HepG2 (cell line): Measurements from ENCODE around the gene MSI2. TPM values are rescaled to one million over a fixed set of nuclear protein-coding genes. Genes with fewer than 3 reads are reported as not detected.

Experiments
- ARNT ChIP-seq: fragments of 450-650 bp; IDR thresholded peaks from 2 replicates; pipeline ENCODE4 v1.6.1; 2017
- CHD2 ChIP-seq: IDR thresholded peaks from 2 replicates; pipeline ENCODE4 v1.6.1; 2011; ENCODE audit warnings: low read depth, low read length, improper control_type of control experiment
- CREB1 ChIP-seq, 2 experiments: fragments of 450-650 bp in 1 of 2; IDR thresholded peaks; 2 replicates each; pipeline ENCODE4 v1.6.1; 2016 to 2017; ENCODE audit warnings: control low read depth in 1 of 2, mild to moderate bottlenecking in 1 of 2, missing compliant biosample characterization in 1 of 2, missing genetic modification characterization in 1 of 2
- FOXP4 ChIP-seq: sonication (generic); formaldehyde crosslinking; IDR thresholded peaks from 2 replicates; pipeline ENCODE4 v1.4.0; 2020; ENCODE audit warnings: missing genetic modification reagents
- KDM5A ChIP-seq: fragments of 200-600 bp; sonication (generic); IDR thresholded peaks from 2 replicates; pipeline ENCODE4 v1.7.0; 2018; ENCODE audit warnings: antibody characterized with exemption, mild to moderate bottlenecking, low read length, borderline replicate concordance
- LRRFIP1 ChIP-seq: sonication (generic); formaldehyde crosslinking; conservative IDR thresholded peaks from 2 replicates; pipeline ENCODE4 v1.4.0; 2020; ENCODE audit warnings: missing genetic modification reagents
- MEIS2 ChIP-seq: sonication (generic); formaldehyde crosslinking; IDR thresholded peaks from 2 replicates; pipeline ENCODE4 v1.9.0; 2021; ENCODE audit warnings: mild to moderate bottlenecking, missing genetic modification reagents
- POLR2AphosphoS2 ChIP-seq: IDR thresholded peaks from 2 replicates; pipeline ENCODE4 v1.6.1; 2011; ENCODE audit warnings: low read depth, low read length, improper control_type of control experiment
- ZNF331 ChIP-seq: sonication (generic); formaldehyde crosslinking; IDR thresholded peaks from 2 replicates; pipeline ENCODE4 v1.4.0; 2020; ENCODE audit warnings: missing genetic modification reagents
- ZNF446 ChIP-seq: sonication (generic); formaldehyde crosslinking; IDR thresholded peaks from 2 replicates; pipeline ENCODE4 v1.5.0; 2020; ENCODE audit warnings: mild to moderate bottlenecking, missing genetic modification reagents
- ZNF775 ChIP-seq: sonication (generic); formaldehyde crosslinking; IDR thresholded peaks from 2 replicates; pipeline ENCODE4 v1.4.0; 2020; ENCODE audit warnings: missing genetic modification reagents, mild to moderate bottlenecking, moderate library complexity, borderline replicate concordance
- ZSCAN22 ChIP-seq: sonication (generic); formaldehyde crosslinking; IDR thresholded peaks from 2 replicates; pipeline ENCODE4 v1.4.0; 2020; ENCODE audit warnings: mild to moderate bottlenecking, missing genetic modification reagents
- polyA plus RNA-seq, 8 experiments: library from polyadenylated mRNA; depleted of rRNA in 3 of 8; stranded (reverse) in 7 of 8; unstranded in 1 of 8; fragments of >200 nt; fragmentation: Illumina TruSeq in 4 of 8; extraction: Trizol in 4 of 8; gene quantifications; 2 replicates each; pipeline versions ENCODE4 v1.2.1 to v1.2.3, GENCODE V29; 2011 to 2016; ENCODE audit warnings: low read depth in 4 of 8, missing spikeins in 1 of 8, mixed read lengths in 1 of 8; ENCODE audit not compliant: insufficient read depth in 1 of 8
- total RNA-seq, 5 experiments: library from RNA; depleted of rRNA; stranded (reverse); fragments of >200 nt; fragmentation: Illumina TruSeq; extraction: Trizol; gene quantifications; 2 replicates each; pipeline ENCODE4 v1.2.3, GENCODE V29; 2016; ENCODE audit warnings: low read depth in 1 of 5
- TF ChIP-seq, protein P1 (sequence below): sonication (generic); formaldehyde crosslinking; IDR thresholded peaks from 2 replicates; pipeline ENCODE4 v1.4.0; 2020; ENCODE audit warnings: mild to moderate bottlenecking, missing genetic modification reagents
- TF ChIP-seq, protein P2 (sequence below): sonication (generic); formaldehyde crosslinking; IDR thresholded peaks from 2 replicates; pipeline ENCODE4 v1.5.1; 2020; ENCODE audit warnings: missing genetic modification reagents, mild to moderate bottlenecking, borderline replicate concordance
- TF ChIP-seq, protein P3 (sequence below): sonication (generic); formaldehyde crosslinking; IDR thresholded peaks from 2 replicates; pipeline ENCODE4 v1.5.0; 2020; ENCODE audit warnings: missing genetic modification reagents, mild to moderate bottlenecking, borderline replicate concordance

MSI2 gene
- total and polyA plus RNA-seq, 2 of the 13 experiments (the other 11 are each of a cell fraction or from before 2014, with no cell fraction given): 77.5 to 78.4 TPM

DNA sequence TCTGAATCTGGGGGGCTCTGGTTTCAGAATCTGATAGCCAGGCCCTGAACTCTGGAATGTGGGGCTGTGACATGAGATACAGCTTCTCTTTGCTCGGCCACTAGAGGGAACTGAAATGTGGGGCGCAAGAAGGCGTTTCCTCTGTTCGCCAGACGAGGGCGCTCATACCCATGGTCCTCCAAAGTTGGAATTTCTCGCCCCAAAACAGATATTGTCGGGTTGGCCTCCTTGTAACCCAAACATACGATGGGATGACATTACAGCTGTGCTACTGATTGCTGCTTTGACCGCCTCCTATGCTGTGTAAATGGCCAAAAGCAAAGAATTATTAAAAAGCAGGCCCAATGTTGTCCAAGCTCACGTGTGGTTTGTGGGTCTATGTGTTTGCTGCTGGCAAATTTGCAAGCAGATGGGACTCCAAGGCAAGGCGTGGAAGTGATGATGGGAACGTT is 13.1 kb upstream of the MSI2 start (continued):
- TF ChIP-seq, protein P1, sequence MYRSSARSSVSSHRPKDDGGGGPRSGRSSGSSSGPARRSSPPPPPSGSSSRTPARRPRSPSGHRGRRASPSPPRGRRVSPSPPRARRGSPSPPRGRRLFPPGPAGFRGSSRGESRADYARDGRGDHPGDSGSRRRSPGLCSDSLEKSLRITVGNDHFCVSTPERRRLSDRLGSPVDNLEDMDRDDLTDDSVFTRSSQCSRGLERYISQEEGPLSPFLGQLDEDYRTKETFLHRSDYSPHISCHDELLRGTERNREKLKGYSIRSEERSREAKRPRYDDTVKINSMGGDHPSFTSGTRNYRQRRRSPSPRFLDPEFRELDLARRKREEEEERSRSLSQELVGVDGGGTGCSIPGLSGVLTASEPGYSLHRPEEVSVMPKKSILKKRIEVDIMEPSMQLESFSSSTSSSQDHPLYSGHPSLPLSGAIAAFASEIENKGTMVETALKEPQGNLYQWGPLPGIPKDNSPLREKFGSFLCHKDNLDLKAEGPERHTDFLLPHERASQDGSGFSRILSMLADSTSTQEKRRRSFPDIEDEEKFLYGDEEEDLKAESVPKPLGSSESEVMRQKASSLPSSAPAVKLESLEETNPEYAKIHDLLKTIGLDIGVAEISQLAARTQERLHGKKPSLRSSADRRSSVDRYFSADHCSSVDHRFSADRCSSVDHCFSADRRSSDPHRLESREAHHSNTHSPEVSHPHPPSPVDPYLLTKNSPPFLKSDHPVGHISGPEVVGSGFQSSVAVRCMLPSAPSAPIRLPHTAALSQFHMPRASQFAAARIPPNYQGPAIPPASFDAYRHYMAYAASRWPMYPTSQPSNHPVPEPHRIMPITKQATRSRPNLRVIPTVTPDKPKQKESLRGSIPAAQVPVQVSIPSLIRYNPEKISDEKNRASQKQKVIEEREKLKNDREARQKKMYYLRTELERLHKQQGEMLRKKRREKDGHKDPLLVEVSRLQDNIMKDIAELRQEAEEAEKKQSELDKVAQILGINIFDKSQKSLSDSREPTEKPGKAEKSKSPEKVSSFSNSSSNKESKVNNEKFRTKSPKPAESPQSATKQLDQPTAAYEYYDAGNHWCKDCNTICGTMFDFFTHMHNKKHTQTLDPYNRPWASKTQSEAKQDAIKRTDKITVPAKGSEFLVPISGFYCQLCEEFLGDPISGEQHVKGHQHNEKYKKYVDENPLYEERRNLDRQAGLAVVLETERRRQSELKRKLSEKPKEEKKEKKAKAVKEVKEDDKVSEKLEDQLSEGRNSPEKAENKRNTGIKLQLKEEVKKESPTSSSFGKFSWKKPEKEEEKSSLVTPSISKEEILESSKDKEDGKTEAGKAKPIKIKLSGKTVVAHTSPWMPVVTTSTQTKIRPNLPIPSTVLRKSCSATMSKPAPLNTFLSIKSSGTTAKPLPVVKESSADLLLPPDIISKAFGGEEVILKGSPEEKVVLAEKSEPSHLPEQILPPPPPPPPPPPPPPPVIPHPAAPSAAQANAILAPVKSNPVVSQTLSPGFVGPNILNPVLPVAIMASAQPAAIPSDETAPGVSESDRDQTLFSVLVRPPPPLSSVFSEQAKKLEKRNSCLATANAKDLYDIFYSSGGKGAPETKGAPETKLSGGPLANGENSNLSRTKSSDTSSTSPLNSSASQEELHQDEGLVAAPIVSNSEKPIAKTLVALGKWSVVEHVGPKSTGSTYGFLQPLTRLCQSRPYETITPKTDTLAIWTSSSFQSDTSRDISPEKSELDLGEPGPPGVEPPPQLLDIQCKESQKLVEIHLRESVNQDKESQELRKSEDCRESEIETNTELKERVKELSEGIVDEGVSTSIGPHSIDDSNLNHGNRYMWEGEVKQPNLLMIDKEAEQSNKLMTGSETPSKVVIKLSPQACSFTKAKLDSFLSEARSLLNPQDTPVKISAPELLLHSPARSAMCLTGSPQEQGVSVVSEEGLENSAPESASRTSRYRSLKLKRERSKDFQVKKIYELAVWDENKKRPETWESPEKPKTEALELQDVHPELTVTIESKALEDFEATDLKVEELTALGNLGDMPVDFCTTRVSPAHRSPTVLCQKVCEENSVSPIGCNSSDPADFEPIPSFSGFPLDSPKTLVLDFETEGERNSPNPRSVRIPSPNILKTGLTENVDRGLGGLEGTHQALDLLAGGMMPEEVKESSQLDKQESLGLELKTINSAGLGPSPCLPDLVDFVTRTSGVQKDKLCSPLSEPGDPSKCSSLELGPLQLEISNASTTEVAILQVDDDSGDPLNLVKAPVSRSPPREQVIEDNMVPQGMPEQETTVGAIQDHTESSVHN (CRISPR knock-in tag): no peak
- TF ChIP-seq CHD2 (0 out of 2 replicates have a peak, but pooled peaks have one; percentile 18), ZNF331 (peak; percentile 78), POLR2AphosphoS2 (no peak), FOXP4 (CRISPR knock-in tag) (peak; percentile 27; the same call in 1 of the 2 replicates), CREB1 (IDR thresholded peaks at IDR 0.05) (no peak), CREB1 (CRISPR knock-in tag; IDR thresholded peaks at IDR 0.05) (no peak), MEIS2 (CRISPR knock-in tag) (no peak), KDM5A (no peak), ZNF775 (CRISPR knock-in tag) (0 out of 2 replicates have a peak, but pooled peaks have one; percentile 66), LRRFIP1 (CRISPR knock-in tag) (no peak), ZSCAN22 (no peak), ARNT (no peak), ZNF446 (CRISPR knock-in tag) (no peak)
- TF ChIP-seq, protein P2, sequence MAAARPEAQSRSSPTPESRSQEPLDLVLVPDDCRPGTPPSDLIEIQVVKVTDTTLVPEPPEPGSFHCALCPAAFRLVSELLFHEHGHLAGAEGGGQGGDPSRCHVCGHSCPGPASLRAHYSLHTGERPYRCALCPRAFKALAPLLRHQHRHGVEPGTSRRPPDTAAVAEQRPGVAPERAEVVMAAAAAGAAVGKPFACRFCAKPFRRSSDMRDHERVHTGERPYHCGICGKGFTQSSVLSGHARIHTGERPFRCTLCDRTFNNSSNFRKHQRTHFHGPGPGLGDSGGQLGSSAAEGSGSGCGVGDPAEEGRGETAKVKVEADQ: 0 out of 2 replicates have a peak, but pooled peaks have one; percentile 41
- TF ChIP-seq, protein P3, sequence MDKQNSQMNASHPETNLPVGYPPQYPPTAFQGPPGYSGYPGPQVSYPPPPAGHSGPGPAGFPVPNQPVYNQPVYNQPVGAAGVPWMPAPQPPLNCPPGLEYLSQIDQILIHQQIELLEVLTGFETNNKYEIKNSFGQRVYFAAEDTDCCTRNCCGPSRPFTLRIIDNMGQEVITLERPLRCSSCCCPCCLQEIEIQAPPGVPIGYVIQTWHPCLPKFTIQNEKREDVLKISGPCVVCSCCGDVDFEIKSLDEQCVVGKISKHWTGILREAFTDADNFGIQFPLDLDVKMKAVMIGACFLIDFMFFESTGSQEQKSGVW (CRISPR knock-in tag): no peak
